GM18858 (cell line): Measurements from ENCODE around the gene CCDC60.

Experiments
- ATAC-seq: cut with Tn5 transposase; IDR thresholded peaks from one replicate; pipeline ENCODE4 v1.9.1; 2021; ENCODE audit not compliant: unreplicated experiment

The CCDC60 gene, protein sequence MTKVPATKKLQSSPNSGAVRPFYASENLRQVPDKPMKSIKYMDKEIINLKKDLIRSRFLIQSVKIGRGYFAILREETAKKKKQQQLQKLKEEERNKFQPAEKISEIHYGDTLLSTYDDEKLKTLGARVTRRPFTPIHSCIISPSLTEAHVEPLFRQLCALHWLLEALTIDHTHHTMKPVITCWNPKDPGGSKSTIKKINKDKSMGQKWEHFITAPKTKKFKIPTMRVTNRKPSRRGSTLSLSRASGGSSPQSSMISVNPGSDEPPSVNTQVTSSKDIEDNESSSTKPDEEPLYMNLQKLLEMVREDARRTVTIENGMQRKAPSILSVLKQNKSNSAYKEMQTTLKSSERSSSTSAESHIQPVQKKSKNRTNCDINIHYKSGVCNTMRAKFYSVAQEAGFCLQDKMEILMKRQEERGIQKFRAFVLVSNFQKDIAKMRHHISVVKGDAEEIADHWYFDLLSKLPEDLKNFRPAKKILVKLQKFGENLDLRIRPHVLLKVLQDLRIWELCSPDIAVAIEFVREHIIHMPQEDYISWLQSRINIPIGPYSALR

GRCh38 chr12:119334430-119335170, at the start of gene CCDC60:
Gene CCDC60, plus strand, starts transcription at chr12:119334729. Its CDS starts 448 bp downstream, at chr12:119335177.
- ATAC-seq: no peak

- no peak for ATAC-seq
Observed at GRCh38 chr12:119288576-119288975, 46.0 kb upstream of the CCDC60 start.

- ATAC-seq: no peak
Observed at GRCh38 chr12:119292893-119293630, 41.5 kb upstream of the CCDC60 start.

DNA sequence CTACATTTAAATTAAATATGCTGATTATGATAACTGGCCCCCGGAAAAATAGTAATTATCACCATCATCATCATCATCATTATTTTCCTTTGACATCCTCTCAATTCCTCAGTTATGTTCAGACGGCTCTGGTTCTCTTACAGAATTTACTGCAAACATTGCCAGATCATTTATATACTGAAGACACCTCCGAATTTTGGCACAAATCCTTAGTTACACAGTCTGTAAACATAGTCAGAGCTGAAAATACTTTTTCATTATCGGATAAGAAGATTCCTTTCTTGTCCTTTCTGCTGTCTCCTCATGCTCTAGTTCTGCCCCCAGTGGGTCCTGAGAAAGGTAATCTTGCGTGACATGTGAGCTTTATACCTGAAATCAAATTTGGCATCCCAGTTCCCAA, 40.3 kb upstream of the CCDC60 start:
- ATAC-seq: no peak

- ATAC-seq: no peak
Observed at GRCh38 chr12:119296535-119296934, 38.0 kb upstream of the CCDC60 start.

- ATAC-seq: no peak
Observed at GRCh38 chr12:119299130-119299529, 35.4 kb upstream of the CCDC60 start.

- no peak for ATAC-seq
Observed at GRCh38 chr12:119301379-119301778, 33.1 kb upstream of the CCDC60 start.

GRCh38 chr12:119302451-119303080, 32.0 kb upstream of the CCDC60 start:
- ATAC-seq: no peak

- ATAC-seq: no peak
Observed at GRCh38 chr12:119306593-119306992, 27.9 kb upstream of the CCDC60 start.

DNA sequence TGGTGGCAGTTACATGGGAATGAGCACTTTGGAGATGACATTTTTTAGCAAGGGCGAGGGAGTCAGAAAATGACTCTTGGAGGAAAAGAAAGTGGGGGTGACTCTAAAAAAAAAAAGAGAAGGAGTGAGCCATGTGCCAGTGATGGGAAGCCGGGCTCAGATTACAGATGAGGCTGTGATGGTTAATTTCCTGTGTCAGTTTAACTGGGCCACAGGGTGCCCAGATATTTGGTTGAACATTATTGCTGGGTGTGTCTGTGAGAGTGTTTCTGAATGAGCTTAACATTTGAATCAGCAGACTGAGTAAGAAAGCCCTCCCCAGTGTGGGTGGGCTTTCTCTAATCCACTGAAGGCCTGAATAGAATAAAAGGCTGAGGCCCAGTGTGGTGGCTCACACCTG, 26.8 kb upstream of the CCDC60 start:
- ATAC-seq: no peak

GRCh38 chr12:119308708-119309456, 25.6 kb upstream of the CCDC60 start:
- no peak for ATAC-seq

GRCh38 chr12:119311878-119312277, 22.7 kb upstream of the CCDC60 start:
- ATAC-seq: no peak

DNA sequence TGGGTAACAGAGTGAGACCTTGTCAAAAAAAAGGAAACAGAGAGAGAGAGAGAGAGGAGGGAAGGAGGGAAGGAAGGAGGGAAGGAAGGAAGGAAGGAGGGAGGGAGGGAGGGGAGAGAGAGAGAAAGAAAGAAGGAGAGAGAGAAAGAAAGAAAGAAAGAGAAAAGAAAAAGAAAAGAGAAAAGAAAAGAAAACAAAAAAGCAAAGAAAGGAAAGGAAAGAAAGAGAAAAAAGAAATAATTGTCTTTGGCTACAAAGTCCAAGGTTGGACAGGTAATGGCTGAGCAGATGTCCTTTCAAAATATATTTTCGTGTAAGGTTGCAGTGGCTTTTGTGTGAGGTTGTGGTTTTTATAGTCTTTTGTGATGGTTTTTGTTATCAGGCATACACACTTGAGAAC, 21.6 kb upstream of the CCDC60 start:
- no peak for ATAC-seq

DNA sequence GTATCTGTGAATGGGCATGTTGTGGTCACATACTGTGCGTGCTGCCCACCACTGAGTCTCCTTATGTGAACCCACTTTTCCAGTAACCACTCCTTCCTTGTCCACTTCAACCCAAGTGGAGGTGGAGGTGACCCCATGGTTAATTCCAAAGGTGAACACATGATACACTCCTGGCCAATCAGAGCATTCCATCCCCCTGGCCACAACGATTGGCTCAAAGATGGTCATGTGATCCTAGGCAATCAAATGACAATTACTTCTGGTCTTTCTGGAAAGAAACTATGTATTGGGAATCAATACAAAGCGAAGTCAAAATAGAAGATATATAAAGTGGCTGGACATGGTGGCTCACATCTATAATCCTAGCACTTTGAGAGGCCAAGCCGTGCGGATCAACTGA, 20.2 kb upstream of the CCDC60 start:
- ATAC-seq: no peak

GRCh38 chr12:119319638-119320037, 14.9 kb upstream of the CCDC60 start:
- no peak for ATAC-seq

DNA sequence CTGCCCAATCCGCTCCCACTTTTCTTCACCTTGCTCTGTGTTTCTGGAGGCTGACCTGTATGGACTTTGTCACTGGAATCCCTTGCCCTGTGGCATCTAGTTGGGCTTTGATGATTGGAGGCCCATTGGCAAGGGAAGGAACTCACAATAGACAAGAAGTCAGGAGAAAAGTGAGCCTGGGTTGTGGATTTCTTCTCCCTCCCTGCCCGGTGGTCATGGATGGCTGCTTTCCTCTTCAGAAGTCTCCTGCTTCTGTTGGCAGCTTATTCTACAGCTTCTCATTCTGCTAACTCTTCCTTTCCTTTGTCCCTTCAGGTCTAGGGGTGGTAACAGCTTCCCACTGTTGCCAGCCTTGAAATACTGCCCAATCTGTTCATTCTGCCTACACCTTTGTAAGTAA, 13.9 kb upstream of the CCDC60 start:
- no peak for ATAC-seq

DNA sequence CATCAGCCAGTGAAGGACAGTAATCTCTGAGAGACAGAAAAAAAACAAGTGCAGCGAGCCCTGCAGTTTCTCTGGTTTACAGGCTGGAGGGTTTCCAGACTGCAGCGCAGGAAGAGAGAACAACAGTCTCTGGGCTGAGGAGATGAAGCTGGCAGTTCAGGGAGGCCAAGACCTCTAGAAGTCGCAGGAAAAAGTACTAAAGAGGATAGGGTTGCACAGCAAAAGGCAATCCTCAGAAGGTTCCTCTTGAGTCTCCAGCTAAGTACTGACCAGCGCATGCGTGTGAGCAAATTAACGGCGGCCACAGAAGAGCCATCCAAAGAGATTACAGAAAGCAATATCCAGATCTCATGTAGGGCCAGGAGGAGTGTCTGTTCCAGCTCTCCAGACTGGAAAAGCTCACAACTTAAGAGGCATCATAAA, 12.2 kb upstream of the CCDC60 start:
- ATAC-seq: no peak

- ATAC-seq: no peak
Observed at GRCh38 chr12:119325813-119326212, 8.7 kb upstream of the CCDC60 start.

DNA sequence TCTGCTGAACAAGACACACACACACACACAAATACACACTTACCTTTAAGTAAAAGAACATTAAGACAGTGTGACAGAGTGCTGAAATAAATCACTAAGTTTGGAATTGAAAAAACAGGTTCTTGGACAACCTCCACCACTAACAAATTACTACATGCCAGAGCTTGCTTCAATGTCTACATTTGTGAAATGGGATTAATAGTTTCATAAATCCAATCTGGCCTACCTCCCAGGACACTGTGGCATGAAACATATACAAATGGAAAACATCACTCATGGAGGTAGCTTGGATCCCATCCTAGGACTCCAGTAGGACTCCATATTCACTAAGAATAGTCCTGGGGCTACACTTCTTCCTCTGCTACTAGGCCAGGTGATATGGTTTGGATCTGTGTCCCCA, 8.2 kb upstream of the CCDC60 start:
- ATAC-seq: no peak

DNA sequence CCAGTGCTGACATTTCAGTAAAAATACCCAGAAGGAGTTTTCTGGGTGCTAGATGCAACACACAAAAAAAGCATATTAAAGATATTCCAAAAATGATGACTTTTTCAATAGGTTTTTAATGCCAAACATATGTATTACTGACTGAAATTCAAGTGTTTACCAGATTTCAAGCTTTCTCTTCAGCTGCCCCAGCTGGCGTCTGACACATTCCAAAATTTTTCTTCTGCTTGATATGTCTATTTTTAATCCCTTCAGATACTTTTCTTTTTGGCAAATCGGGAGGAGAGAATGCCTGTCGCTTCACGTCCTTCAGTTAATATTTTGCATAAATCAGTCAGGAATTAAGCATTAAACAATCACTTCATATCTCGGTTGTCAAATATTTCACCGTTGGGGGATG, 7.1 kb upstream of the CCDC60 start:
- ATAC-seq: no peak
